Vagina (tissue), 2 donors: ENCODE data around the gene PUS1. TPM values are rescaled to one million over a fixed set of nuclear protein-coding genes. Genes with fewer than 3 reads are reported as not detected.

ENCODE experiments used
- DNase-seq, 2 donors: peaks; one replicate each; pipeline ENCODE4 v3.0.0-alpha.2; 2017; ENCODE audit errors: extremely low spot score in 2 of 2
- H3K27ac ChIP-seq: fragments of 200-600 bp; sonication (generic); one replicate; pipeline ENCODE4 v1.5.1; 2019
- H3K27me3 ChIP-seq: fragments of 200-600 bp; sonication (generic); one replicate; pipeline ENCODE4 v1.5.1; 2019
- H3K36me3 ChIP-seq, 2 donors: fragments of 200-600 bp; sonication (generic); one replicate each; pipeline ENCODE4 v1.5.1; 2017 to 2019
- H3K4me1 ChIP-seq: fragments of 200-600 bp; sonication (generic); one replicate; pipeline ENCODE4 v1.5.1; 2019
- H3K4me3 ChIP-seq, 2 donors: fragments of 200-600 bp; sonication (generic); 1 replicate in 1 of 2; 2 replicates in 1 of 2; pipeline ENCODE4 v1.5.1; 2016 to 2019
- H3K9me3 ChIP-seq: fragments of 200-600 bp; sonication (generic); one replicate; pipeline ENCODE4 v1.5.1; 2019
- POLR2A ChIP-seq, 2 donors: fragments of 450-650 bp; IDR thresholded peaks; one replicate each; pipeline ENCODE4 v1.6.1; 2017; ENCODE audit warnings: antibody characterized with exemption in 2 of 2, mild to moderate bottlenecking in 2 of 2, moderate library complexity in 2 of 2
- POLR2AphosphoS5 ChIP-seq, 2 donors: sonication (generic); formaldehyde crosslinking; IDR thresholded peaks; one replicate each; pipeline ENCODE4 v1.9.0; 2017; ENCODE audit warnings: antibody characterized with exemption in 2 of 2, mild to moderate bottlenecking in 2 of 2, low read depth in 1 of 2; ENCODE audit not compliant: insufficient read depth in 1 of 2
- intact Hi-C: fragments of 100-400 bp; cut with DNase I; formaldehyde crosslinking; loops from one replicate; pipeline ENCODE4 v1.15.1; 2023
- total RNA-seq: library from RNA; depleted of rRNA; stranded (reverse); fragments of >200 nt; gene quantifications from one replicate; pipeline ENCODE4 v1.2.3, GENCODE V29; 2016
- TF ChIP-seq, protein P1 (sequence below), 3 experiments: fragments of 450-650 bp in 2 of 3; fragments of 200-600 bp in 1 of 3; sonication (generic) in 1 of 3; IDR thresholded peaks; one replicate each; pipeline ENCODE4 v1.5.1; 2017 to 2019; ENCODE audit warnings: antibody characterized with exemption in 3 of 3, mild to moderate bottlenecking in 2 of 3, moderate library complexity in 2 of 3

PUS1 gene
- total RNA-seq, 1 donor from 2014 or later = 37.6 TPM

DNA sequence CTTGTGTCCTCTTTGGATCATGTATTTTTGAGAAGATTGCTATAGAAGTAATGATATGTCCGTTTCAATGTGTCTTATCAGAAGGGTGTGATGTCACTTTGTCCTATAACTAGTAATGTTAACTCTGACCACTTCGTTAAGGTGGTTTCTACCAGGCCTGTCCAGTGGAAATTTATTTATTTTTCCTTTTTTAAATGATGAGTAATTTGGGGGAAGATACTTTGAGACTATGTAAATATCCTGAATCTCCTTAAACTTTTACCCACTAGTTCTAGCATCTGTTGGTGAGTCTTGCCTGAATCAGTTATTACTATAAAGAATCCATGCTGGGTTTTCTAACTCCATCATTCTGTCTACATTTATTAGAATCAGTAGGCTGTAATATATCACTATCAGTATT is 36.0 kb downstream of the PUS1 start:
- intact Hi-C loops = no loop called here
- no peak for DNase-seq
- H3K4me3 ChIP-seq = no peak overlapping the region
- no peaks in the 10 kb centered on the region for H3K27me3 ChIP-seq
- H3K27ac ChIP-seq = no peak overlapping the region
- H3K36me3 ChIP-seq = peaks cover 0 to 12% of the 10 kb centered on the region in 2 donors
- H3K9me3 ChIP-seq = no peaks in the 10 kb centered on the region
- H3K4me1 ChIP-seq = peaks cover 29% of the 10 kb centered on the region
- TF ChIP-seq POLR2A (IDR thresholded peaks at IDR 0.05) (no peak), POLR2AphosphoS5 (IDR thresholded peaks at IDR 0.05; ENCODE audit: insufficient read depth in 1 of 2, low read depth in 1 of 2) (no peak)
- TF ChIP-seq, protein P1, sequence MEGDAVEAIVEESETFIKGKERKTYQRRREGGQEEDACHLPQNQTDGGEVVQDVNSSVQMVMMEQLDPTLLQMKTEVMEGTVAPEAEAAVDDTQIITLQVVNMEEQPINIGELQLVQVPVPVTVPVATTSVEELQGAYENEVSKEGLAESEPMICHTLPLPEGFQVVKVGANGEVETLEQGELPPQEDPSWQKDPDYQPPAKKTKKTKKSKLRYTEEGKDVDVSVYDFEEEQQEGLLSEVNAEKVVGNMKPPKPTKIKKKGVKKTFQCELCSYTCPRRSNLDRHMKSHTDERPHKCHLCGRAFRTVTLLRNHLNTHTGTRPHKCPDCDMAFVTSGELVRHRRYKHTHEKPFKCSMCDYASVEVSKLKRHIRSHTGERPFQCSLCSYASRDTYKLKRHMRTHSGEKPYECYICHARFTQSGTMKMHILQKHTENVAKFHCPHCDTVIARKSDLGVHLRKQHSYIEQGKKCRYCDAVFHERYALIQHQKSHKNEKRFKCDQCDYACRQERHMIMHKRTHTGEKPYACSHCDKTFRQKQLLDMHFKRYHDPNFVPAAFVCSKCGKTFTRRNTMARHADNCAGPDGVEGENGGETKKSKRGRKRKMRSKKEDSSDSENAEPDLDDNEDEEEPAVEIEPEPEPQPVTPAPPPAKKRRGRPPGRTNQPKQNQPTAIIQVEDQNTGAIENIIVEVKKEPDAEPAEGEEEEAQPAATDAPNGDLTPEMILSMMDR (IDR thresholded peaks at IDR 0.05) = no peak

DNA sequence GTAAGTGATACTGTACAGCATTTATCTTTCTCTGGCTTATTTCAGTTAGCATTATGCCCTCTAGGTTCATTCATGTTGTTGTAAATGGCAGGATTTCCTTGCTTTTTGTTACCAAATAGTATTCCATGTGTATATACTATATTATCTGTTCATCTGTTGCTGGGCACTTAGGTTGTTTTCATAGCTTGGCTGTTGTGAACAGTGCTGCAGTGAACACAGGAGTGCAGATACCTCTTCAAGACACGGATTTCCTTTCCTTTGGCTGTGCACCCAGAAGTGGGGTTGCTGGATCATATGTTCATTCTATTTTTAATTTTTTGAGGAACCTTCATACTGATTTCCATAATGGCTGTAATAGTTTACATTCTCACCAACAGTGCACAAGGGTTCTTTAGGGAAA is 42.1 kb downstream of the PUS1 start:
- Histone ChIP-seq H3K9me3 (no peaks in the 10 kb centered on the region), H3K27me3 (no peaks in the 10 kb centered on the region), H3K4me1 (peaks cover under 1% of the 10 kb centered on the region), H3K27ac (no peak overlapping the region), H3K36me3 (no peaks in the 10 kb centered on the region), H3K4me3 (no peak overlapping the region)
- TF ChIP-seq, protein P1 (IDR thresholded peaks at IDR 0.05) = no peak
- TF ChIP-seq POLR2AphosphoS5 (IDR thresholded peaks at IDR 0.05; ENCODE audit: insufficient read depth in 1 of 2, low read depth in 1 of 2) (no peak), POLR2A (IDR thresholded peaks at IDR 0.05) (no peak)
- intact Hi-C loops = no loop called here
- no peak for DNase-seq

DNA sequence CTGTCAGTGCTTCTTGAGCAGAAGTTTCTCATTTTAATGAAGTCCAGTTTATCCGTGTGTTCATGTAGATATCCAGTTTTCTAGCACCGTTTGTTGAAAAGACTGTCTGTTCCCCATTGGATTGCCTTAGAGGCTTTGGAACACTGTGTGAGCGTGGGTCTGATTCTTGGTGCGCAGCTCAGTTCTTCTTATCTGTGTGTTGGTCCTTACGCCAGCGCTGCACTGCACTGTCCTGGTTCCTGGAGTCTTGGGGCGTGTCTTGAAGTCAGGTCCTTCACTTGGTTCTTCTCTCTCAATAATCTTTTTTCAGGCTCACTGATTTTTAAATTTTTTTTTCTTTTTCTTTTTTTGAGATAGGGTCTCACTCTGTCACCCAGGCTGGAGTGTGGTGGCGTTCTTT is 46.2 kb downstream of the PUS1 start:
- Histone ChIP-seq H3K4me1 (no peaks in the 10 kb centered on the region), H3K9me3 (no peaks in the 10 kb centered on the region), H3K4me3 (no peak overlapping the region), H3K36me3 (peaks cover 0 to 8% of the 10 kb centered on the region in 2 donors), H3K27ac (no peak overlapping the region), H3K27me3 (no peaks in the 10 kb centered on the region)
- TF ChIP-seq POLR2AphosphoS5 (IDR thresholded peaks at IDR 0.05; ENCODE audit: insufficient read depth in 1 of 2, low read depth in 1 of 2) (no peak), POLR2A (IDR thresholded peaks at IDR 0.05) (no peak)
- TF ChIP-seq, protein P1 (IDR thresholded peaks at IDR 0.05) = no peak
- intact Hi-C loops = no loop called here
- no peak for DNase-seq

DNA sequence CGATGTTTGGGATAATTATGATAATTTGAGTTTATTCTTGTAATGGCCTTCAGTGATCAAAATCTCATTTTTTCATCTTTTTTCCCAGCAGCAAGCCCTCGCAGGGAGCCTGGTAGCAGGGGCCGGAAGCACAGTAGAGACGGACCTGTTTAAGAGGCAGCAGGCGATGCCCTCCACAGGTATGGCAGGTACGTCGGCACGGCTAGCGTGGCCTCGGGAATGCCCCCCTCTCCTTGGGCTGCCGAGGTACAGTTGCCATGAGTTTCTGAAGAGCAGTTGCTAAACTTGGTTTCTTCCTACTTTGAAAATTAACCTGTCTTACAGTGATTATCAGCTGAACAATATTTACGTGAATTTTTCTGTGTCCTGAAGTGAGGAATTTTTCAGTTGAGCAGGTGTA is 50.5 kb downstream of the PUS1 start:
- peaks cover 0 to 38% of the 10 kb centered on the region in 2 donors for H3K36me3 ChIP-seq
- H3K4me1 ChIP-seq = no peaks in the 10 kb centered on the region
- no peaks in the 10 kb centered on the region for H3K27me3 ChIP-seq
- no peak overlapping the region for H3K4me3 ChIP-seq
- H3K27ac ChIP-seq = no peak overlapping the region
- TF ChIP-seq POLR2A (IDR thresholded peaks at IDR 0.05) (no peak), POLR2AphosphoS5 (IDR thresholded peaks at IDR 0.05; ENCODE audit: insufficient read depth in 1 of 2, low read depth in 1 of 2) (no peak)
- TF ChIP-seq, protein P1 (IDR thresholded peaks at IDR 0.05) = no peak
- no peaks in the 10 kb centered on the region for H3K9me3 ChIP-seq
- DNase-seq = no peak
- intact Hi-C loops = no loop called here

DNA sequence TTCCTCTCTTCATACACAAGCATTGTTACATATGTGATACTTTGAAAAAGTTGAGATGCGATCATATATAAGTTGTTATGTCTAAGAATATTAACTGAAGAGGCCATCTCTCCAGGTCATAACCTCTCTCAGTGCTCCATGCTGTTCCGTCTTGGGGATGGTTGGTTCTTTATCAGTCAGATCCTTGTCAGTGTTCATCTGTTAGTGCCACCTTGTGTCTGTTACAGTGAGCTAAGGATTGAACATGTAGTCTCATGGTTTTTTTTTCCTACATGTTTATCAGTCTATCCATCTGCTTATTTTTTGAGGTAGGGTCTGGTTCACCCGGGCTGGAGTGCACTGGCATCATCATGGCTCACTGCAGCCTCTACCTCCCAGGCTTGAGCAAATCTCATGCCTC is 51.2 kb downstream of the PUS1 start:
- peaks cover 0 to 38% of the 10 kb centered on the region in 2 donors for H3K36me3 ChIP-seq
- TF ChIP-seq, protein P1 (IDR thresholded peaks at IDR 0.05) = no peak
- TF ChIP-seq POLR2A (IDR thresholded peaks at IDR 0.05) (no peak), POLR2AphosphoS5 (IDR thresholded peaks at IDR 0.05; ENCODE audit: insufficient read depth in 1 of 2, low read depth in 1 of 2) (no peak)
- intact Hi-C loops = no loop called here
- no peaks in the 10 kb centered on the region for H3K9me3 ChIP-seq
- H3K4me3 ChIP-seq = no peak overlapping the region
- DNase-seq = no peak
- no peaks in the 10 kb centered on the region for H3K4me1 ChIP-seq
- no peaks in the 10 kb centered on the region for H3K27me3 ChIP-seq
- no peak overlapping the region for H3K27ac ChIP-seq
